NB4 (cell line): ENCODE data around the gene TSPAN18.
"Not testable (repeated sequence)": the region's sequence is repeated elsewhere in the genome, so short reads cannot be mapped to it uniquely, and the experiment has no call there.

ENCODE experiments used
- CTCF ChIP-seq: IDR thresholded peaks from one replicate; pipeline ENCODE4 v1.5.1; 2012; ENCODE audit warnings: low read depth, low read length
- MAX ChIP-seq: IDR thresholded peaks from 2 replicates; pipeline ENCODE4 v1.6.1; 2011; ENCODE audit warnings: low read depth, low read length
- MYC ChIP-seq: IDR thresholded peaks from 2 replicates; pipeline ENCODE4 v1.6.1; 2011; ENCODE audit warnings: low read depth, low read length
- POLR2A ChIP-seq: IDR thresholded peaks from 2 replicates; pipeline ENCODE4 v1.6.1; 2011; ENCODE audit warnings: mild to moderate bottlenecking; ENCODE audit not compliant: insufficient read length; ENCODE audit errors: extremely low read depth

- not testable (repeated sequence) for TF ChIP-seq CTCF, POLR2A, MYC, MAX
Observed at GRCh38 chr11:44871682-44872081, 144.9 kb downstream of the TSPAN18 start.
